ENCODE measurements around the gene CLMP. TPM values are rescaled to one million over a fixed set of nuclear protein-coding genes. Genes with fewer than 3 reads are reported as not detected.
A peak's percentile ranks its signal among the peaks of the same experiment; 100 is the strongest.
"Not testable (repeated sequence)": the region's sequence is repeated elsewhere in the genome, so short reads cannot be mapped to it uniquely, and the experiment has no call there.

The CLMP gene
- total and polyA plus RNA-seq, 3 donors from 2014 or later, result 6.0 to 6.5 (median 6.3) TPM

DNA sequence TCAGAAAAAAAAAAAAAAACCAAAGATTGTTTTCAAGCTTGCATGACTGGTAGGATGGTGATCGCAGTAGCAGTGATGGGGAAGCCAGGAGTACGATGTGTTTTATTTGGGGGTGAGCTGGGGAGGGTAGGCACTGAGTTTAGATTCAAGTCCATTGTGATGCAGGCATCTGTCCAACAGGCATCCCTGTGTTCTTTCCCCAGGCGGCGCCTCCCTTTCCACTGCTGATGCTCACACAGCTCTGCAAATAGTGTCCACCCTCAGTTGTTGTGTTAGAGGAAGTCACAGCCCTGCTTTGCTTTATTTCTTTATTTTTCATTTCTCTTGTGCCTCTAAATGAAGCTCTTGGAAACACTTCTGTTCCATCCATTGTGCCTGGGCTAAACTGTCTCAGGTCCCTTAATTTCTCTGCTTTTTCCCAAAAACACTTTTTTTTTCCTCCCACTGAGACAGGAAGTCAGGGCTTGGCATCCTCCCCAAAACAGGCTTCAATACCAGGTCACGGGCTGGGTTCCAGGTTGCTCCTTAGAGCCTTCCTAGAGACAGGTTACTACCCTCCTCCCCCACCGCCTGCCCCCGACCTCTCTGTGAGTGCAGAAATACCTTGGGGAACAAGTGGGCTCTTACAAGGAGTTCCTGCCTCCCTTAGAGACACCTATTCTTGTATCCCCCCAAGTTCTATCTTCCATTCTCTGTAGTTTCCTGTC, 94.5 kb downstream of the CLMP start:
- Histone ChIP-seq H3K27ac (peak overlapping the region; percentile 80 to 92), H3K4me3 (no peak overlapping the region), H3K9me3 (no peaks in the 10 kb centered on the region), H3K27me3 (no peaks in the 10 kb centered on the region), H3K36me3 (ENCODE audit: low read depth, missing control alignments) (no peaks in the 10 kb centered on the region), H3K4me1 (peaks cover 41% of the 10 kb centered on the region)
- intact Hi-C loops (cut with DNase I; ENCODE audit: low total_unique reads), result no loop called here
- TF ChIP-seq POLR2A (IDR thresholded peaks at IDR 0.05), result no peak
- TF ChIP-seq, protein P1, sequence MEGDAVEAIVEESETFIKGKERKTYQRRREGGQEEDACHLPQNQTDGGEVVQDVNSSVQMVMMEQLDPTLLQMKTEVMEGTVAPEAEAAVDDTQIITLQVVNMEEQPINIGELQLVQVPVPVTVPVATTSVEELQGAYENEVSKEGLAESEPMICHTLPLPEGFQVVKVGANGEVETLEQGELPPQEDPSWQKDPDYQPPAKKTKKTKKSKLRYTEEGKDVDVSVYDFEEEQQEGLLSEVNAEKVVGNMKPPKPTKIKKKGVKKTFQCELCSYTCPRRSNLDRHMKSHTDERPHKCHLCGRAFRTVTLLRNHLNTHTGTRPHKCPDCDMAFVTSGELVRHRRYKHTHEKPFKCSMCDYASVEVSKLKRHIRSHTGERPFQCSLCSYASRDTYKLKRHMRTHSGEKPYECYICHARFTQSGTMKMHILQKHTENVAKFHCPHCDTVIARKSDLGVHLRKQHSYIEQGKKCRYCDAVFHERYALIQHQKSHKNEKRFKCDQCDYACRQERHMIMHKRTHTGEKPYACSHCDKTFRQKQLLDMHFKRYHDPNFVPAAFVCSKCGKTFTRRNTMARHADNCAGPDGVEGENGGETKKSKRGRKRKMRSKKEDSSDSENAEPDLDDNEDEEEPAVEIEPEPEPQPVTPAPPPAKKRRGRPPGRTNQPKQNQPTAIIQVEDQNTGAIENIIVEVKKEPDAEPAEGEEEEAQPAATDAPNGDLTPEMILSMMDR (IDR thresholded peaks at IDR 0.05), result no peak
- WGBS, 2 donors, result 38% methylated on average over 7 of the region's 7 CpGs
- peak; percentile 74 for DNase-seq

DNA sequence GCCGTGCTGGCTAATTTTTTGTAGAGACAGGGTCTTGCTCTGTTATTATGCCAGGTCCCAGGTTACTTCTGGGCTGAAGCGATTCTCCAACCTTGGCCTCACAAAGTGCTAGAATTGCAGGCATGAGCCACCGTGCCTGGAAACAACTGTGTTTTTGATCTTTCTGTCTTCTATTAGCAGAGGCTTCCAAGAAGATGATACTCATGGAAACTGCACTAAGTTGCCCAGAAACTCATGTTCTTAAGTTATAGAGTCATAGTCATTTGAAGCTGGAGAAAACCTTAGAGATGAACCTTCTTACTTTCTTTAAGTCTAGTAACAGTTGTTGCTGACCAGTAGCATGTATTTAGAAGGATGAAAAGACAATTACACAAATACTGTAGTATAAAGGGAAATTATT, 96.1 kb downstream of the CLMP start:
- WGBS, 2 donors, result 73 to 74% methylated on average over 3 of the region's 3 CpGs
- intact Hi-C loops (cut with DNase I; ENCODE audit: low total_unique reads), result no loop called here
- H3K36me3 ChIP-seq (ENCODE audit: low read depth, missing control alignments), result no peaks in the 10 kb centered on the region
- peaks cover 41% of the 10 kb centered on the region for H3K4me1 ChIP-seq
- H3K9me3 ChIP-seq, result no peaks in the 10 kb centered on the region
- DNase-seq, result no peak
- no peaks in the 10 kb centered on the region for H3K27me3 ChIP-seq
- TF ChIP-seq, protein P1 (IDR thresholded peaks at IDR 0.05), result no peak
- TF ChIP-seq POLR2A (IDR thresholded peaks at IDR 0.05), result no peak
- no peak overlapping the region for H3K27ac ChIP-seq
- no peak overlapping the region for H3K4me3 ChIP-seq

DNA sequence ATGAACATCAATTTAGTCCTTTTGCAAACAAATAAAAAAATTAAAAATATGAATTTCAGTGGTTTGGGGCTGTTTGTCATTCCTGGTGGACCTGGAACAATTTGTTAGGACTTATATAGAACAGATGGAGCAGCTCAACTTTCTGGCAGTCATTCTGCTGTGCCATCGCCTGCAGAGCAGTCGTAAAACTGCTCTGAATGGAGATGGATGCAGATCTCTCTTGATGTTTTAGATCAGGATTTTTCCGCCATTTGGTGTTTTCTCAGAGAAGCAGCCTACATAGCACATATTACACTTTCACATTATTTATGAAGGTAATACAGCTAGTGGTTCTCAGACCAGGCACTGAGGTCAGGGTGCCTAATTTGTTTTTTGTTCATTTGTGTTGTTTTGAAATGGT, 101.3 kb downstream of the CLMP start:
- no peak overlapping the region for H3K27ac ChIP-seq
- no peaks in the 10 kb centered on the region for H3K27me3 ChIP-seq
- no peaks in the 10 kb centered on the region for H3K36me3 ChIP-seq (ENCODE audit: low read depth, missing control alignments)
- DNase-seq, result no peak
- no peaks in the 10 kb centered on the region for H3K9me3 ChIP-seq
- WGBS, 2 donors, result 92 to 94% methylated on average over 3 of the region's 3 CpGs
- H3K4me1 ChIP-seq, result no peaks in the 10 kb centered on the region
- intact Hi-C loops (cut with DNase I; ENCODE audit: low total_unique reads), result no loop called here
- no peak for TF ChIP-seq POLR2A (IDR thresholded peaks at IDR 0.05)
- TF ChIP-seq, protein P1 (IDR thresholded peaks at IDR 0.05), result no peak
- no peak overlapping the region for H3K4me3 ChIP-seq

DNA sequence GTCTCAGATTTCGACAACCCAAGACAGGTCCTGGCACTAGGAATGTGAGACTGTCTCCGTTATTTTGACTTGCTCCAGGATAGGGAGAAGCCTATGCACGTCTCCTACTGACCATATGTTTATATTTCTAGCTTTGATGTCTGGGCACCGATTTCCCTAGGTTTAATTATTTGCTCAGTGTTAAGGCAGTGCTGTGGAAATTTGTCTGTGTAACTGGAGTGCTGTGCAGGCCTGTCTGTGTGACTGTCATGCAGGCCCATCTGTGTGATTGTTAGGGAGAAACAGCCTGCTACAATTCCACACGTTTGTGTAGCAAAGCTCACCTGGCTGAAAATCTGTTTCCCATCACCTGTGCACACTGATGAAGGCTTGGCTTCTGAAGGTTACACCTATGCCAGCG, 103.5 kb downstream of the CLMP start:
- Histone ChIP-seq H3K27ac (peak overlapping the region; percentile 39 to 50), H3K4me3 (no peak overlapping the region), H3K27me3 (no peaks in the 10 kb centered on the region), H3K9me3 (no peaks in the 10 kb centered on the region), H3K4me1 (no peaks in the 10 kb centered on the region), H3K36me3 (ENCODE audit: low read depth, missing control alignments) (no peaks in the 10 kb centered on the region)
- DNase-seq, result no peak
- TF ChIP-seq POLR2A (IDR thresholded peaks at IDR 0.05), result no peak
- TF ChIP-seq, protein P1 (IDR thresholded peaks at IDR 0.05), result no peak
- intact Hi-C loops (cut with DNase I; ENCODE audit: low total_unique reads), result no loop called here
- 61 to 66% methylated on average over 6 of the region's 6 CpGs for WGBS, 2 donors

DNA sequence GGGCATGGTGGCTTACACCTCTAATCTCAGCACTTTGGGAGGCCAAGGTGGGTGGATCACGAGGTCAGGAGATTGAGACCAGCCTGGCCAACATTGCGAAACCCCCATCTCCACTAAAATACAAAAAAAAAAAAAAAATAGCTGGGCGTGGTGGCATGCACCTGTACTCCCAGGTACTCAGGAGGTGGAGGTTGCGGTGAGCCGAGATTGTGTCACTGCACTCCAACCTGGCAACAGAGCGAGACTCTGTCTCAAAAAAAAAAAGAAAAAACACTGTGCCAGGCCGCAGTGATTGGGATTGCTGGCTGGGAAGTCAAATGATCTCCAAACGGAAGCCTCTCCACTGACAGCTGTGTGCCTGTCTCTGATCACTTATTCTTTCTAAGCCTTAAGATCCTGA, 104.9 kb downstream of the CLMP start:
- H3K4me1 ChIP-seq; H3K27me3 ChIP-seq; DNase-seq; H3K4me3 ChIP-seq; H3K36me3 ChIP-seq (ENCODE audit: low read depth, missing control alignments); intact Hi-C loops (cut with DNase I; ENCODE audit: low total_unique reads); H3K9me3 ChIP-seq: not testable (repeated sequence)
- H3K27ac ChIP-seq, result peak overlapping the region in 1 of 2 donors; percentile 50
- 89 to 90% methylated on average over 8 of the region's 8 CpGs for WGBS, 2 donors

DNA sequence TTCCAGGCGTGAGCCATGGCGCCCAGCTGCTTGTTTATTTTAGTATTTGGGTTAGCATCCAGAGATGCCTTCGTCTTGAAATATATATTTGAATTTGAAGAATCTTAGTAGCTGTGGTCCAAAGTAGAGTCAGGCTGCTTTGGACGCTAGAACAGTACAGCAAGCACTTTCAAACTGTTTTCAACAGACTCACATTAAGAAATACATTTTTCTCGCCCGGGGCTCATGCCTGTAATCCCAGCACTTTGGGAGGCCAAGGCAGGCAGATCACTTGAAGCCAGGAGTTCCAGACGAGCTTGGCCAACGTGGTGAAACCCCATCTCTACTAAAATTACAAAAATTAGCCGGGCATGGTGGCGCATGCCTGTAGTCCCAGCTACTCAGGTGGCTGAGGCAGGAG, 106.2 kb downstream of the CLMP start:
- H3K4me3 ChIP-seq; intact Hi-C loops (cut with DNase I; ENCODE audit: low total_unique reads); H3K27ac ChIP-seq; DNase-seq; H3K4me1 ChIP-seq; H3K27me3 ChIP-seq; H3K36me3 ChIP-seq (ENCODE audit: low read depth, missing control alignments); H3K9me3 ChIP-seq: not testable (repeated sequence)
- WGBS, 2 donors, result 87 to 90% methylated on average over 10 of the region's 10 CpGs

DNA sequence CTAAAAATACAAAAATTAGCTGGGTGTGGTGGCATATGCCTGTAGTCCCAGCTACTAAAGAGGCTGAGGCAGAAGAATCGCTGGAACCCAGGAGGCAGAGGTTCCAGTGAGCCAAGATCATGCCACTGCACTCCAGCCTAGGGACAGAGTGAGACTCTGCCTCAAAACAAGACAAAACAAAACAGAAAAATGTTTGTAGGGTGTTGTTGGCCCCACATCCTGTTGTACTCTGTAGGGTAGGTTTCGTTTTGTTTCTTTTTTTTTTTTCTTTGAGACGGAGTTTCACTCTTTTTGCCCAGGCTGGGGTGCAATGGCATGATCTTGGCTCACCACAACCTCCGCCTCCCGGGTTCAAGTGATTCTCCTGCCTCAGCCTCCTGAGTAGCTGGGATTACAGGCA, 107.4 kb downstream of the CLMP start:
- H3K36me3 ChIP-seq (ENCODE audit: low read depth, missing control alignments); intact Hi-C loops (cut with DNase I; ENCODE audit: low total_unique reads); DNase-seq; H3K4me1 ChIP-seq; H3K27ac ChIP-seq; H3K27me3 ChIP-seq; H3K4me3 ChIP-seq; H3K9me3 ChIP-seq: not testable (repeated sequence)
- WGBS, 2 donors, result 87 to 94% methylated on average over 5 of the region's 5 CpGs

Measured in testis (tissue), 3 donors.